A549 (cell line): Measurements from ENCODE around the gene HERC3.

ENCODE experiments used
- CBX8 ChIP-seq: fragments of 200-600 bp; sonication (generic); IDR thresholded peaks from 2 replicates; pipeline ENCODE4 v1.6.1; 2016
- CTCF ChIP-seq: fragments of >200 bp; sonication (Bioruptor Twin); formaldehyde crosslinking; IDR thresholded peaks from 3 replicates; pipeline ENCODE4 v1.5.1; 2016
- E2F6 ChIP-seq: IDR thresholded peaks from 2 replicates; pipeline ENCODE4 v1.6.1; 2012; ENCODE audit warnings: low read depth, borderline replicate concordance
- ESRRA ChIP-seq: fragments of 150-350 bp; IDR thresholded peaks from 2 replicates; pipeline ENCODE4 v1.6.1; 2014; ENCODE audit warnings: mild to moderate bottlenecking, low read length, borderline replicate concordance
- MAFK ChIP-seq: fragments of 450-650 bp; IDR thresholded peaks from 2 replicates; pipeline ENCODE4 v1.6.1; 2014; ENCODE audit not compliant: partially characterized antibody
- POLR2A ChIP-seq: IDR thresholded peaks from 2 replicates; pipeline ENCODE4 v1.6.1; 2012; ENCODE audit warnings: mild to moderate bottlenecking, low read length
- SMC3 ChIP-seq: fragments of >200 bp; sonication (Bioruptor Twin); formaldehyde crosslinking; IDR thresholded peaks from 3 replicates; pipeline ENCODE4 v1.6.1; 2018; ENCODE audit warnings: inconsistent platforms
- ZFP36 ChIP-seq: fragments of 450-650 bp; IDR thresholded peaks from 2 replicates; pipeline ENCODE4 v1.6.1; 2014; ENCODE audit warnings: borderline replicate concordance; ENCODE audit not compliant: partially characterized antibody

GRCh38 chr4:88573276-88573980 is 18.9 kb upstream of the HERC3 start:
- TF ChIP-seq CBX8 (no peak), CTCF (no peak), MAFK (no peak), SMC3 (no peak), ESRRA (no peak), POLR2A (no peak), ZFP36 (no peak), E2F6 (no peak)
